Superior temporal gyrus (tissue), 1 donor: ENCODE results near the gene GFAP.

Experiments
- DNase-seq: peaks from one replicate; pipeline ENCODE4 v3.0.0-alpha.2; 2016; ENCODE audit errors: extremely low spot score

The GFAP gene

DNA sequence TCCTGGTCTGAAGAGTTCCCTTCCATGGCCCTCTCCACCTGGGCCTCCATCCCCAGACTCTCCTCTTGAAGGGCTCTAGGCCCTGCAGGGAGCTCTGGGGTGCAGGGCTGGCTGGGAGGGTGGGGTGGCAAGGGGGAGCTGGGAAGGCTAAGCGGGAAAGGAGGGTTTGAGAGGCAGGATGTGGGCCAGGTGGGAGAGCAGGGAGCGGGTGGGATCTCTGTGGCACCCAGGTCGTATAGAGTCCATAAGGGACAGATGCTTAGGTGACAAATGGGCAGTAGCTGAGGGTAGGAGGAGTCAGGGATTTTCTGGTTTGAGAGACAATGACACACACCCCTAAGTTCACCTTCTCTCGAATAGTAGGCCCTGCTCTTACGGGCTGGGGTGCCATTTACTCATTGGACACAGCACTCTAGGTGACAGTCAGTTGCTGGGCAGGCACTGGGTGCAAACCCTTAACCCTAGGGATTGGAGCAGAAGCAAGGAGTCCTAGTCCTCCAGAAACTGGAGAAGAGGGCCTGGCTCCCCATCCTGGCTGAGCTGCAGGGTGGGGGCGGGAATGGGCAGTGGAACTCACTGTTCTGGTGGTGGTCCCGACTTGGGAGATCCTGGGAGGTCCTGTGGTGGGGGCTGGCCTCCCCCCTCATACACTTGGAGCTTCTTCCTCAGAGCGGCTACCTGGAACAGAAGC is 16.9 kb upstream of the GFAP start:
- no peak for DNase-seq

DNA sequence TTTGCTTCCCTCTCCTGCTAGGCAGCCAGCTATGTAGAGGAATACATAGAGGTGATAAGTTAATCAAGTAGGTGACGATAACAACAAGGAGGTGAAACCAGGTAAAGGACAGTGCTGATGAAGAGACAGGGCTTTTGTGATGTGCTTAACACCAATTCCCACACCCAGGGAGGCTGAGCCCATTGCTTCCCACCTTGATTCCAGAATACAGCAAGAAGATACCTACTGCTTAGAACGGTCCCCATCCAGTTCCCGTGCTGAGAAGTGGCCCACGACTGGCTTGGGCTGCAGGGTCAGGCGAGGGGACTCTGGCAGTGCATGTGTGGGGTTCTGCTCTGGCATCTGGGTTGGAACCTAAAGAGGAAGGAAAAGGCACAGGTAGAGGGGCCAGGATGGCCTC is 16.1 kb upstream of the GFAP start:
- DNase-seq, result no peak

DNA sequence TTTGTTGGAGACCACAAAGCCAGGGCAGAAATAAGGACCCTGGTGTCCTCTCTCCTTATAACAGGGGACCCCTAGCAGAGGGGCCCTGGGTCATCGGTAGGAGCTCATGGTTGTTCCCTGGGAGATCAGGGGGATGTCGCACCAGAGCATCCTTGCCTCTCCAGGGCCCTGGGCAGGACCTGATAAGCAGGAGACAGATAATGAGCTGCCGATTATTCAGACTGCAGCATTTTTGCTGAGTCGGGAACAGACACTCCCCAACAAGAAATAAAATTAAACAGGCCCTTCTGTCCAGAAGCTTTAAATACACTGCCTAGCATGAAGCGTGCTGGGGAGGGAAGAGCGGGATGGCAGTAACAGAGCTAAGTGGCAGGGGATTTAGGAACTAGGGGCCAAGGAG is 15.4 kb upstream of the GFAP start:
- DNase-seq, result peak; percentile 35

DNA sequence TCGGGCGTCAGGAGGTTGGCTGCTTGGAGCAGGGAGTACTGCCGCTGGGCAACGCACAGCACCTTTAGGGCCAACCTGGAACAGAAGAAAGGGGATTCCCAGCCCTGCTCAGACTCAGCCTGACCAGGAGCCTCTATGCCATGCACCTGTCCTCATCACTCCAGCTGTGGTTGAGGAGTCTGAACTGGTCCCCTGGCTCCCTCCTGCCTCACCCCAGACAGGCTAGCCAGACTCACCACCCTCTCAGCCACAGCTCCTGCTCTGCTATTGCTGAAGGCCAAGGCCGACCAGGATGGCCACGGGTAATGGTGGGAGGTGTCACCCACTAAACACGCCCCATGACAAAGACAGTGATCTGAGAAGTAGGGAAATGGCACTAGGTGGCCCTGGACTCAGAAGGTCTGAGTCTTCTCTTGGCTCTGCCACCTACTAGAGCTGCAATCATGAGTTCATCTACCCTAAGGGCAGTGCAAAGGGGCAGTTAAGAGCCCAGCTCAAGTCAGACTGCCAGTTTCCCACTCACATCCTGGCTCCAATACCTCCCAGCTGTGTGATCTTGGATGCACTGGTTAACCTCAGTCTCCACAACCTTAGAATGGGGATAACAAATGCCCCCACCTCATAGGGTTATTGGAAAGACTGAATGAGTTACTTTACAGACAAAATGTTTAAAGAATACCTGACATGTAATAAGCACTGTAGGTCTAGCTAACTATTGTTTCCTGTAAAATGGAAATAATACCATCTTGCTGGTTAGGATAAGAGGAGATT is 13.8 kb upstream of the GFAP start:
- no peak for DNase-seq

DNA sequence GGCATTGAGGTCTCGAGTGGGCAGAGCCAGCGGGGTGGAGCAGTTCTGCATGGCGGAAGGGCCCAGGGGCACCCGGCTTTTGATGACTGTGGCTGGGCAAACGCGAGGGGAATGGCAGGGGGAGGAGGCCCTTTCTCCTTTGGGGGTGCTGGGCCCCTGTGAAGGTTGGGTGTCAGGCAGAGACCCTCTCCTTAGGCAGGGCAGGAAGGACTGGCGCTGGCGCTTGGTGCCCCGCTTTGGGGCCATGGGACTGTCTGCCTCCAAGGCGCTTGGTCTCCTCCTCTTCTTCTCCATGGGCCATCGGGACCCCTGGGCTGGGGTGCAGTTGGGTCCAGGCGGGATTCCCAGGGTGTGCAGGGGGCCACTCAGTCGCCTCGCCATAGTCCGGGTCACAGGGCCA is 12.8 kb upstream of the GFAP start:
- DNase-seq, result no peak

DNA sequence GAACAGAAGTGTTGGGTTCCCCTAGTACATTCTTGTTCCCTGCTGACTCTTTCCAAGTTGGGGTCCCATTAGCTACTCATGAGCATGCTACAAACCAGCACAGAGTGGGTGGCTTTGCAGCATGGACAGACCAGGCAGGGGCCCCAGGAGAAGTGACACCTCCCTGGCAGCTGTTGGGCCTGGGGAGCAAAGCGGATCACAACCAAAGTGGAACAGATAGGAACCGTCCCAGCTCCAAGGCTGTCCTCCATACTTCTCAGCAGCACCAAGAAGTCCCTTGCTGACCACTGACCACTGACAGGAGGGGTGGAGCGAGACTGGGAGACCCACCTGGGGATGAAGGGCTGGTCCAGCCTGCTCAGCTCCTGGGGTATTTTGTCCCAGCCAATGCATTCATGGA is 12.4 kb upstream of the GFAP start:
- no peak for DNase-seq

DNA sequence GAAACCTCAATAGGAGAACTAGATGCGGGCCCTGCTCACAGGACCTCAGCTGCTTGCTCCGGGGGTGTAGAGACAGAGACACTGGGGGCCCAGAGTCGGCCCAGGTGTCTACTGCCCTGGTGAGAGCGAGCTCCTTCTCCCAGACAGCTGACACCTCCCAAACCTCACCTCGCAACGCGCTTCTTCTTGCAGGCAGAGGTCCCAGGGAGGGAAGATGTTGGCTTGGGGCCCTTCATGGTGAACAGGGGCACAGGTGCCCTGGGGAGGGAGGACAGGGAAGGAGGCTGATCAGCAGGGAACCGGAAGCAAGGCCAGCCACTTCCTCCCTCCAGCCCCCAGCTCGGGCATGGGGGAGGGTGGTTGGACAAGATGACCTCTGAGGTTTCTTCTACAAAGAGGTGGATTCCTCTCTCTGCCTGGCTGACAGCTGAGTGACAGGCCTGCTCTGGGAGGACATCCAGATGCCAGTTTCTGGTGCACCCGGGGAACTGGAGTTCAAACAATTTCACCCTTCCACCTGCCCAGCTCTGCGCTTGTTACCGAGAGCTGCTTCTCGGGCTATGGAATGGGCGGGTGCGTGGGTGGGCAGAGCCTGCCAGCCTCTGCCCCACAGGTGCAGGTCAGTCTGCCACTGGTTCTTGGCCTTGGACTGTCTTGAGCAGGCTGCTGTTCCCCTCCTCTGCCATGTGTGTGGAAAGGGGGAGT is 11.7 kb upstream of the GFAP start:
- DNase-seq, result no peak

DNA sequence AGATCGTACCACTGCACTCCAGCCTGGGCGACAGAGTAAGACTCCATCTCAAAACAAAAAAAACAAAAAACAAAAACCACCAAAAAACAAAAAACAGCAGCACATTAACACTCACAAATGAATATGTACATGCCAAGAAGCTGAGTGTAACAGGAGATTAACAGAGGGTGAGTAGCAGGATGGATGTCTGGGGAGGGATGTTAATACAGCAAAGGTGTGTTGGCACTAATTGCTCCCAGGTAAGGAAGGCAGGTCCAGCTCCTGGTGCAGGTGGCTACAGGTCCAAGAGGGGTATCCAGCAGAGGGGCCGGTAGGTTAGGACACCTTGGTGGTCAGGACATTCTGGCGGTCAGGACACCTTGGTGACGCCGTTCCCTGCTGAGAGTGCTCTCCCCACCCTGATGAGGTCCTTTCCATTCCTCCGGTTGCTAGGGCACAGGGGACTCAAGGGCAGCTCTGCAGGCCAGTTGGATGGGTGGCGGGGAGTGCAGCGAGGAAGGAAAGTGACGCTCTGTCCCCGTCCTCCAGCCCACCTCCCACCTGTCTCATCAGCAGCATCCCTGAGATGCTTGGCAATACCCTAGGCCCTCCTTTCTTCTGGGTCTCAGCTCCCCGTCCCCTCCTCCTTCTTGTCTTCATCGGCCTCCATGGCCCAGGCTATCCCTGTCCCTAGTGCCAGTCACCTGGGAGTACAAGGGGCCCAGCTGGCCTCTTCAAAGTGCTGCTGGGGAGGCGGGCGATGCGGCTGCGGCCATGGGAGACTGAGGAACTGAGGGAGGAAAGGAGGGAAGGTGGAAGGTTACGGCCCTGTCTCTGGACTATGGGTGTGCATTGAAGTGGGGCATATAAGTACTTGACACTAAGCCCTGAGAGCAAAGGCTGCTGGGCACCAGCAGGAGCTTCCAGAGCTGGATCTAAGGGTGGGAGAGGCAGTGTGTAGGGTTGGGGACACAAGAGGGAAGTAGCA is 10.7 kb upstream of the GFAP start:
- DNase-seq, result no peak

DNA sequence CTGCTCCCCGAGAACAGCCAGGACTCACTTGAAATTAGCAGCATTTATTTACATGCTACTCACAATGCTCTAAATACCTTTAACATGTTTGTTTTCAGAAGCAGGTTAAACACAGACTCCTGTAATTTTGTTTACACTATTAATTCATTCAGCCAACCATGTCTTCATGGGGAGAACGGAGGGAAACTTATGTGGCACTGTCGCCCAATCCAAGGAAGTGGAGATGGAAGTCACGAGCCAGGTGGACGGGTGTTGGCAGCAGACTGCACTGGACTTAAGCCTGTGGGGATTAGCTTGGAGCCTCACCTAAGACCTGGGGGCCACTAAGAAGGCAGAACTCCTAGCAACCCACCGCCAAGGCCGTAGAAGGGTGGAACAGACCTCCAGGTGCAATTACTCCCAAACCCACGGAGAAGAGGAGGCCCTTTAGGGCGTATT is 8.8 kb upstream of the GFAP start:
- no peak for DNase-seq

DNA sequence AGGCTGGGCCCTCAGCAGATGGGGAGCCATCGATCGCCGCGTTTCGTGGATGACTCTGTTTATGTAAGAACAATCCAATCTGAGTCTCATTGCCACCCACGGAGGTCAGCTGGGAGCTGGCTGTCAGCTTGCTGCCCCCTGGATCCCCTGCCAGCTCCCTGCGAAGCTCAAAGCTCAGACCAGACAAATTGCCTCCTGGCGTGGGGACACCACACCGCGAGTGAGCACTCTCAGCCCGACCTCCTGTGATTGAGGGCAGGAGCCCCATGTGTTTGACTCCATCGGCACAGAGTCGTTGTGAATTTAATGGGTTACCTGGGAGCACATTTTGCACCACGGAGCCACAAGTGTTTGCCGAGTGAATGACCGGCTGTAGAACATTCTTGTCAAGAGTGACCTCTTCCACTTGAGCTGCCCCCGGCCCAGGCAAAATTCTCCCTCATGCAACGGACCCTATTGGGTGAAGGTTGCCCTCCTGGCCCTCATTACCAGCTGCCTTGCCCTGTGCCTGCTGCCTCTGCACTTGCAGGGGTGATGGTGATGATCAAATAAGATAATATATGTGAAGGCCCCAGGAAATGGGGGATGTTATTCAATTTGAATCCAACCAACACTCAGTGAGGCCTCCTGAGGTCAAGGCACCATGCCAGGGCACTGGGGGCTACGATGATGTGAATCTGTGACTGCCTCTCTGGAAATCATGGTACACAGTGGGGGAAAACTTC is 7.6 kb upstream of the GFAP start:
- no peak for DNase-seq

DNA sequence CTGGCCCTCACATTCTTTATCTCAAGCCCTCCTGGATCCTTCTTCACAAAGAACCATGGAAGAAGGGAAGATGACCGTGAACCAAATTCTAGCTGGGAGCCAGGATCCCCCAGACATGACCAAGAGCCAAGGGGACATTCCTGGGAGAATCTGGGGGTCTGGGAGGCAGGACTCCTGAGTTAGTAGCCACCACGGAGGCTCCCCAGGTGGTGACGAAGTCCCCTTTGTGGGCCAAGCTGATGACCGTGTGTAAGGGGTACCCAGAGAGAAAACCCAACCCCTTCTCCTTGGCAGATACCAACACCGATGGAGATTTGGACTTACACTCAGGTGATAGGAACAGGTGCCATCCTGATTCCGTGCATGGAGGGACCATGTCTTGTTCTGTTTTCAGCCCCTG is 6.8 kb upstream of the GFAP start:
- DNase-seq, result no peak

DNA sequence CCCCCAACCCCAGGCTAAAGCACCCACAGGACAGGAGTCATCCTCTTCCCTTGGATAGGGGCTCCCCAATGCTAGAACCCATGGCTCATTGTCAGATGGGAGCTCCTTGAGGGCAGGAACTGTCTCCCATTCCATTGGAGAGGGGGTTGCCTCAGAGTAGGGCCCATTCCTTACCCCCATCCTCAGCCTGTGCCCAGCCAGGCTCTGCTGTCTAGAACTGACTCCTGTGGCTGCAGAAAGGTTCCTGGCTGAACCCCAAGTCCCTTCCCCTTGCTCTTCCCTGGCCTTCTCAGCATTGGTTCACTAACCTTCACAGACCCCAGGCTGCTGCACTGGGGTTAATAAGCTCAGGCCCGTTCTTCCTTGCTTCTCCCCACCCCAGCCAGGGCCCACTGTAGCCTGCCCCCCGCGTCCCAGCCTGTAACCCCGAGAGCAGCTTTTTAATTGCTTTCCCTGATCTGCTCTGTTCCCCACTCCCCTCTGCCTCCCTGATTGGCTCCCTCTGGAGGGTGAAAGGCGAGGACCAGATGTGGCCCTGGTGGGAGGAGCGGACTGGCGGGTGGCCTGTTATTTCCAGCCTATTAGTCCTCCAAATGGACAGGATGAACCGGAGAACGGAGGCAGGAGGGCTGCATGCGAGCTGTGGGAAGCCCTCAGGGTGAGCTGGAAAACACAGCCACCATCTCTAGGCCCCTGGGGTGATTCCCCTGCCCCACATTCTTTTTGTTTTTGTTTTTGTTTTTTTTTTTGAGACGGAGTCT is 6.0 kb upstream of the GFAP start:
- DNase-seq, result no peak

DNA sequence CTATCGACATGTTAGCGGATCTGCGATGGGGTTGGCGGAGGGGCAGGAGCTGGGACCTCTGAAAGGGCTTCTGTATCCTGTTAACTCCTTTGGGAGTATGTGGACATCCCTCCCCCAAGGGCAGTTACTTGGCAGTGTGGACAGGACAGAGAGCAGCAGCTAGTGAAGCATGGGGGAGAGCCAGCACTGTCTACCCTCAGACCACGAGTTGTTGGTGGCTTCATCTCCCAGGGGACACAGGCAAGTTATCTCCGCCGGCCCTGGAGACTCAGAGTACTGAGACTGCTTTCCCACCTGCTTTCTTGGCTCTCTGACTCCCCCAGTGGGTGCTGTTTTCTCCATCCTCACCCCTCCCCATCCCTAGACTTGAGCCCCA is 5.3 kb upstream of the GFAP start:
- no peak for DNase-seq

DNA sequence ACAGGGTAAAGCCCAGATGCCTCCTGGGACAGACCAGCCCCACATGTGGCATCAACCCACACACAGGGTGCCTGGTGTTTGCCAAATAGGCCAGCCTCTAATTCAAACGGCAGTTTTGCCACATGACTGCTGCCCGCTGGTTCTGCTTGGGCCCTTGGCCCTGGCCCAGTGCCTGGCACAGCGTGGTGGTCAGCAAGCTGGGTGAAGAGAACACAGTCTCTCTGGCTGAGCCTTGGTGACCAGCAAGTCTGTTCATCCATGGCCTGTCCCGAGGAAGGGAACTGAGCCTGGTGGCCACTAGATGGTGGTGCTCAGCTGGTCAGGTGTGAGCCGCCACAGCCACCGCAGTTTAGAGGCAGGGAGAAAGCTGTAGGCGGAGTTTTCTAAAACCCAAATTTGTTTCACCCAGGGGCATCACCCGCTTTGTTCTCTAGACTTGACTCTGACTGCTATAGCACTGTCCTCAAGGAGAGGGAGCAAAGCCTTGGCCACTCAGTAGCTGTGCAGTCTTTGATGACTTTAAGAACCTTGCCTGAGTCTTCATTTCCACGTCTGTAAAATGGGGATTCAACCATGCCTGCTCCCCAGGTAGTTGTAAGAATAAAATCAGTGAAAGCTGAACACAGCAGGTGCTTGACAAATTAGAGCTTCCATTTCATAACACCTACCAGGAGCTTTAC is 4.7 kb upstream of the GFAP start:
- peak; percentile 86 for DNase-seq

DNA sequence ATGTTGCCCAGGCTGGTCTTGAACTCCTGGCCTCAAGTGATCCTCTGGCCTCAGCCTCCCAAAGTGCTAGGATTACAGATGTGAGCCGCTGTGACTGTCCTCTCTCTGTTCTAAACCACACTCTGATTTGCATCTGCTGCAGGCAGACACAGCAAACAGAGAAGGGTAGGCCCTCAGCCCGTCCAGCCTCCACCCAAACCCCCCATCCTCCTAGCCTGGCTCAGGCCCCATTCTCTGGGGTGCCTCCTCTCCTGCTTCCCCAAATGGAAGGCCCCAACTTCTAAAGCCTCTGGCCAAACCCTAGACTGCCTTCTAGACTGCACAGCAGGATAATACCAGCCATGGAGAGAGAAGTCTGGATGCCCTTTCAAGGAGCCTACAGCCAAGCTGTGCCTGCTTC is 4.1 kb upstream of the GFAP start:
- DNase-seq, result no peak

DNA sequence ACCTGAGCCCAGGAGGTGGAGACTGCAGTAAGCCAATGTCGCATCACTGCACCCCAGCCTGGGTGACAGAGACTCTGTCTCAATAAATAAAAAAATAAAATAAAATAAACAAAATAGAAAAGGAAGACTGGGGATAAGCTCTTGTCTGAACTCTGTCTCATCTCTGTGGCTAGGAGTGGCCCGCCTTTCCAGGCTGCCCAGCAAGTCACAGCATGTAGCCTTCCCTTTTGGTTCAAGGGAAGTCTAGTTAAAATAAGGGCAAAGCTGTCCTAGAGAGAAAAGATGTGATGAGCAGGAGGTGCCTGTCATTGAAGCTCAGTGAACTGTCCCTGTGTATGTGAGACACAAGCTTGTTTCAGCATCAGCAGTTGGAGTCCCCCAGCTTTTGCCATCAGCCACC is 2.7 kb upstream of the GFAP start:
- DNase-seq, result no peak

DNA sequence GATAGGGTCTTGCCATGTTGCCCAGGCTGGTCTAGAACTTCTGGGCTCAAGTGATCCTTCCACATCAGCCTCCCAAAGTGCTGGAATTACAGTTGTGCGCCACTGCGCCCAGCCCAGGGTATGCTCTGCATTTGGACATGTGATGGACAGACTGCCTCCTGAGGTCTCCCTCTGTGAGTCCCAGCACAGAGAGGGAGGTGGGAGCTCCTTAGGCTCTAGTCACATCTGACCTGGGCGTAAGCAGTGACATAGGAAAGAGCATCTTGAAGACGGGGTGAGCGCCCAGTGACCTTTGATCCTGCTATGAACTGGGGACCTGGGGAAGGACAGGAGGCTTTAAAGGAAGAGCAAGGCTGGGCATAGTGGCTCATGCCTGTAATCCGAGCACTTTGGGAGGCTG is 2.2 kb upstream of the GFAP start:
- no peak for DNase-seq

DNA sequence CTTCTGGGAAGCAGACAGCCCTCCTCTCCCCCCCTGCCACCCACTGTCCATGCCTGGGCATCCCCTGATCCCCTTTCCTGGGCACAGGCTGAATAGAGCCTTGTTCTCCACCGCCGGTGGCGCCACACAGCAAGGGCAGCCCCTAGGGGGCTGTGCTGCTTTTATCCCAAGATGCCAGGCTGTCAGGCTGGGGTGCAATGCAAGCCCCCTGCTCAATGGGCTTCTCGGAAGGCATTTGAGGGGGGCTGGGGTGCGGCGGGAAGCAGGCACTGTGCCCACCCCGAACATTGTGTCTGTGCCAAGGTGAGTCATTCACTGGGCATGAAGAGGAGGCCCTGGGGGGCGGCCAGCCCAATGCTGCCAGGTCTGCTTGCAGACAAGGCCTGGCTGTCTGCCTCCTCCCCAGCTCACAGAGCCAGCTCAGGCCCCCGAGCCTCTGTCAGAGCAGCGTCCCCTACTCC is 1.5 kb upstream of the GFAP start:
- peak; percentile 47 for DNase-seq

DNA sequence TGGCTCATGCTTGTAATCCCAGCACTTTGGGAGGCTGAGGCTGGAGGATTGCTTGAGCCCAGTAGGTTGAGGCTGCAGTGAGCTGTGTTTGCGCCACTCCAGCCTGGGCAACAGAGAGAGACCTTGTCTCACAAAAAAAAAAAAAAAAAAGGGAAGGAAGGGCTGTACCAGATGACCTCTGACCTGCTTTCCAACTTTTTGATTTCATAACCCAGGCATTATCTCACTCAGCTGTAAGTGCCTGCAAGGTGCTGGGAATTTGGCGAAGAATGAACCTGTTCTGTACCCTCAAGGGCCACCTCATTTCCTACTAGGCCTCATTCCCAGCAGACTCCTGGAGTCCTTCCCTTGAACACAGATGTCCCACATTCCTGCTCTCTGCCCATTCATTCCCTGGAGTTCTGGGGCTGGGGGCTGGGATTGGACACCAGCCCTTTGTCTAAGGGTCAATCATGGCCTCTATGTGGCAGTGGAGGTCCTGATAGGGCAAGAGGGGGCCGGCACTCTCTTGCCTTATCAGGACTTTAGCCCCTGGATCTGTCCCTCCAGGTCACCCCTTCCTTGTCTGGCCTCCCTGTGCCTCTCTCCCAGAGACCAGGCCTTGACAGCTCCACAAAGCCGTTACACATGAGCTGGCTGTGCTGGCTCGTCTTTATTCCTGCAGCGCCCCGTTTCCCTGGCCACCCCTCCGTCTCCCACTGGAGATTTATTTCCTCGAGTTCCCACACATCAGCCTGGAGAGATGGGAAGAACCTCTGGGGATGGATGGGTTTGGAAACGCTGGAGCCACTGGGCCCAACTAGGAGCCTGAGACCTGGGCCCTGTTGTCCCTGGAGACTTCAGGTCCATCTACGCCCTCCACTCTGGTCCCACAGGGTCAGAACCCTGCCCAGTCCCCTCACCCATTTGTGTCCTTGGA is 821 bp upstream of the GFAP start:
- no peak for DNase-seq
